Measurements from ENCODE around the gene SP6.

- TF ChIP-seq CTCF (IDR thresholded peaks at IDR 0.05) (no peak), POLR2A (IDR thresholded peaks at IDR 0.05) (no peak)
Measured at GRCh38 chr17:47840001-47840741, 10.8 kb downstream of the SP6 start.
